ENCODE results near the gene USP1.

DNA sequence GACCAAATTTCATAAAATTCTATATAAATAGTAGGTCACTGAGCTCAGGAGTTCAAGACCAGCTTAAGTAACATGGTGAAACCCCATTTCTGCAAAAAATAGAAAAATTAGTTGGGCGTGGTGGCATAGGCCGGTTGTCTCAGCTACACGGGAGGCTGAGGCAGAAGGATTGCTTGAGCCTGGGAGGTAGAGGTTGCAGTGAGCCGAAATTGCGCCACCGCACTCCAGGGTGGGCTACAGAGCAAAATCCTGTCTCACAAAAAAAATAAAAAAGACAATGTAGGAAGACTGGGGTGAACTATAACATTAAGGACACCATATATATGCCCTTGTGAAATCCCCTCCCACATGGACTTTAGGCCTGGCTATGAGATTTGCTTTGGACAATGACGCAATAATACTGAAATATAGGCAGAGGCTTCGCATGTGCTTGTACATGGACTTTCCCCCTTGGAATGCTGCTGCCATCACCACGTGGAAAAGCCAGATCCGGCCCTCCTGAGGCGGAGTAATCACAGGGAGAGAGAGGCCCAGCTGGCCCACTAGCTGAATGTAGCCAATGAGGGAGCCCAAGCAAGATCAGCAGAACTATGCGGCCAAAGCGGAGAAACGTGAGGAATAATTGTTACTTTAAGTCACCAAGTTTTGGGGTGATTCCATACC, 13.1 kb upstream of the USP1 start:
- TF ChIP-seq POLR2A (IDR thresholded peaks at IDR 0.05; ENCODE audit: low read depth, low read length) = no peak
- no peak for TF ChIP-seq POLR2AphosphoS5 (IDR thresholded peaks at IDR 0.05; ENCODE audit: low read depth, low read length)

Measured in GM12892 (cell line).